Adrenal gland (tissue), 5 donors: Measurements from ENCODE around the gene ATXN2.

ENCODE experiments used
- CTCF ChIP-seq, 6 experiments: fragments of 450-650 bp in 4 of 6; fragments of 200-600 bp in 2 of 6; sonication (generic) in 1 of 6; IDR thresholded peaks; 1 replicate in 5 of 6; 2 replicates in 1 of 6; pipeline versions ENCODE4 v1.5.1 to v1.8.0; 2016 to 2021; ENCODE audit warnings: antibody characterized with exemption in 6 of 6, mild to moderate bottlenecking in 2 of 6, moderate library complexity in 1 of 6
- POLR2A ChIP-seq, 2 donors: fragments of 450-650 bp; IDR thresholded peaks; one replicate each; pipeline ENCODE4 v1.6.1; 2017; ENCODE audit warnings: antibody characterized with exemption in 2 of 2, mild to moderate bottlenecking in 2 of 2, moderate library complexity in 1 of 2
- donor health status: DM: no; HTN: no; CAD: no.

GRCh38 chr12:111597831-111598636 lies 1.1 kb downstream of the ATXN2 start:
- TF ChIP-seq CTCF (IDR thresholded peaks at IDR 0.05) (no peak), POLR2A (IDR thresholded peaks at IDR 0.05) (no peak)
